Gastroesophageal sphincter (tissue), 4 donors: ENCODE data around the gene TPST1. TPM values are rescaled to one million over a fixed set of nuclear protein-coding genes. Genes with fewer than 3 reads are reported as not detected.
A peak's percentile ranks its signal among the peaks of the same experiment; 100 is the strongest.
"Not testable (repeated sequence)": the region's sequence is repeated elsewhere in the genome, so short reads cannot be mapped to it uniquely, and the experiment has no call there.

Experiments
- ATAC-seq: fragments of 150-250 bp; one replicate; pipeline ENCODE4 v1.9.1; 2016; ENCODE audit warnings: mild to moderate bottlenecking, moderate library complexity
- H3K27ac ChIP-seq, 4 donors: fragments of 200-600 bp; sonication (generic) in 3 of 4; 1 replicate in 3 of 4; 2 replicates in 1 of 4; pipeline ENCODE4 v1.5.1; 2016 to 2019
- H3K27me3 ChIP-seq: fragments of 200-600 bp; sonication (generic); one replicate; pipeline ENCODE4 v1.5.1; 2019
- H3K36me3 ChIP-seq, 2 donors: fragments of 200-600 bp; sonication (generic); one replicate each; pipeline ENCODE4 v1.5.1; 2019; ENCODE audit warnings: control low read depth in 1 of 2
- H3K4me1 ChIP-seq, 3 donors: fragments of 200-600 bp; sonication (generic); 1 replicate in 2 of 3; 2 replicates in 1 of 3; pipeline ENCODE4 v1.5.1; 2016 to 2019; ENCODE audit warnings: control low read depth in 2 of 3
- H3K4me3 ChIP-seq, 2 donors: fragments of 200-600 bp; sonication (generic); one replicate each; pipeline ENCODE4 v1.5.1; 2019; ENCODE audit warnings: mild to moderate bottlenecking in 1 of 2, moderate library complexity in 1 of 2
- H3K9me3 ChIP-seq, 3 donors: fragments of 200-600 bp; sonication (generic); one replicate each; pipeline ENCODE4 v1.5.1; 2017 to 2019; ENCODE audit warnings: control low read depth in 2 of 3
- EP300 ChIP-seq: sonication (generic); formaldehyde crosslinking; IDR thresholded peaks from one replicate; pipeline ENCODE4 v1.6.1; 2017; ENCODE audit warnings: antibody characterized with exemption, mild to moderate bottlenecking
- POLR2A ChIP-seq, 2 donors: fragments of 450-650 bp; IDR thresholded peaks; one replicate each; pipeline ENCODE4 v1.6.1; 2017; ENCODE audit warnings: antibody characterized with exemption in 2 of 2, mild to moderate bottlenecking in 2 of 2, moderate library complexity in 1 of 2
- POLR2AphosphoS5 ChIP-seq: sonication (generic); formaldehyde crosslinking; IDR thresholded peaks from one replicate; pipeline ENCODE4 v1.6.1; 2017; ENCODE audit warnings: antibody characterized with exemption
- WGBS, 2 donors: methylation state at CpG; one replicate each; pipeline ENCODE4 v1.1.5; 2018; ENCODE audit warnings: low coverage in 1 of 2; 5-methylcytosine and 5-hydroxymethylcytosine counted together
- total RNA-seq, 4 donors: library from RNA; depleted of rRNA; stranded (reverse); fragments of >200 nt; gene quantifications; one replicate each; pipeline ENCODE4 v1.1.0, GENCODE V29; 2016
- TF ChIP-seq, protein P1 (sequence below), 4 experiments: fragments of 200-600 bp in 2 of 4; fragments of 450-650 bp in 2 of 4; sonication (generic) in 1 of 4; IDR thresholded peaks; one replicate each; pipeline ENCODE4 v1.5.1; 2017 to 2019; ENCODE audit warnings: antibody characterized with exemption in 4 of 4, mild to moderate bottlenecking in 2 of 4, moderate library complexity in 2 of 4

TPST1 gene
- total RNA-seq, 4 donors from 2014 or later: 11.0 to 25.3 (median 19.8) TPM

- H3K27ac ChIP-seq: no peak overlapping the region
- no peak for TF ChIP-seq POLR2AphosphoS5
- TF ChIP-seq, protein P1, sequence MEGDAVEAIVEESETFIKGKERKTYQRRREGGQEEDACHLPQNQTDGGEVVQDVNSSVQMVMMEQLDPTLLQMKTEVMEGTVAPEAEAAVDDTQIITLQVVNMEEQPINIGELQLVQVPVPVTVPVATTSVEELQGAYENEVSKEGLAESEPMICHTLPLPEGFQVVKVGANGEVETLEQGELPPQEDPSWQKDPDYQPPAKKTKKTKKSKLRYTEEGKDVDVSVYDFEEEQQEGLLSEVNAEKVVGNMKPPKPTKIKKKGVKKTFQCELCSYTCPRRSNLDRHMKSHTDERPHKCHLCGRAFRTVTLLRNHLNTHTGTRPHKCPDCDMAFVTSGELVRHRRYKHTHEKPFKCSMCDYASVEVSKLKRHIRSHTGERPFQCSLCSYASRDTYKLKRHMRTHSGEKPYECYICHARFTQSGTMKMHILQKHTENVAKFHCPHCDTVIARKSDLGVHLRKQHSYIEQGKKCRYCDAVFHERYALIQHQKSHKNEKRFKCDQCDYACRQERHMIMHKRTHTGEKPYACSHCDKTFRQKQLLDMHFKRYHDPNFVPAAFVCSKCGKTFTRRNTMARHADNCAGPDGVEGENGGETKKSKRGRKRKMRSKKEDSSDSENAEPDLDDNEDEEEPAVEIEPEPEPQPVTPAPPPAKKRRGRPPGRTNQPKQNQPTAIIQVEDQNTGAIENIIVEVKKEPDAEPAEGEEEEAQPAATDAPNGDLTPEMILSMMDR (IDR thresholded peaks at IDR 0.05): no peak
- no peak for TF ChIP-seq EP300
- TF ChIP-seq POLR2A (IDR thresholded peaks at IDR 0.05): no peak
- H3K9me3 ChIP-seq: no peaks in the 10 kb centered on the region
- ATAC-seq: no peak
- peaks cover 0 to 6% of the 10 kb centered on the region in 2 donors for H3K36me3 ChIP-seq
- no peak overlapping the region for H3K4me3 ChIP-seq
- peaks cover 0 to 16% (median 7%) of the 10 kb centered on the region in 3 donors for H3K4me1 ChIP-seq
- H3K27me3 ChIP-seq: no peaks in the 10 kb centered on the region
- WGBS, 2 donors: 83 to 93% methylated on average over 1 to 4 of the region's 6 CpGs
Measured at GRCh38 chr7:66356277-66356721, 151.2 kb downstream of the TPST1 start.

DNA sequence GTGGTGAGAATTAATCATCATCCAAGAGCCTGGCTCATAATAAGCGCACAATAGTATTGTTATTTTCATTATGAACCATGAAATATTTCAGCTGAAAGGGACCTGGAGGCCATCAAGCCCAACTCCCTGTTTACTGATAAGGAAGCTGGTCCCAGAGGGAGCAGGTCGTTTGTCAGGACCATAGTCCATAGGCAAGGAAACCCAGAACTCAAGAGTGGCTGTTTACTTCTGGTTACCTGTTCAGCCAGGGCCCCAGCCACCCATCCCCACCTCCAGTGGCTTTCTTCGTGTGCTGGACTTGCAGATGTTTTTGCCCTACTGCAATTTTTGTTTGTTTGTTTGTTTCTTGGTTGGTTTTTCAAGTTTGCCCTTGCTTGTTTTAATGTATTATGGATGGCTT lies 152.0 kb downstream of the TPST1 start:
- no peaks in the 10 kb centered on the region for H3K27me3 ChIP-seq
- WGBS, 2 donors: 73 to 75% methylated on average over 2 to 3 of the region's 3 CpGs
- no peak overlapping the region for H3K4me3 ChIP-seq
- no peak for TF ChIP-seq POLR2AphosphoS5
- no peak for TF ChIP-seq POLR2A (IDR thresholded peaks at IDR 0.05)
- TF ChIP-seq EP300: no peak
- TF ChIP-seq, protein P1 (IDR thresholded peaks at IDR 0.05): no peak
- peaks cover 0 to 10% (median 6%) of the 10 kb centered on the region in 3 donors for H3K4me1 ChIP-seq
- peaks cover 0 to 6% of the 10 kb centered on the region in 2 donors for H3K36me3 ChIP-seq
- ATAC-seq: no peak
- no peaks in the 10 kb centered on the region for H3K9me3 ChIP-seq
- H3K27ac ChIP-seq: no peak overlapping the region

DNA sequence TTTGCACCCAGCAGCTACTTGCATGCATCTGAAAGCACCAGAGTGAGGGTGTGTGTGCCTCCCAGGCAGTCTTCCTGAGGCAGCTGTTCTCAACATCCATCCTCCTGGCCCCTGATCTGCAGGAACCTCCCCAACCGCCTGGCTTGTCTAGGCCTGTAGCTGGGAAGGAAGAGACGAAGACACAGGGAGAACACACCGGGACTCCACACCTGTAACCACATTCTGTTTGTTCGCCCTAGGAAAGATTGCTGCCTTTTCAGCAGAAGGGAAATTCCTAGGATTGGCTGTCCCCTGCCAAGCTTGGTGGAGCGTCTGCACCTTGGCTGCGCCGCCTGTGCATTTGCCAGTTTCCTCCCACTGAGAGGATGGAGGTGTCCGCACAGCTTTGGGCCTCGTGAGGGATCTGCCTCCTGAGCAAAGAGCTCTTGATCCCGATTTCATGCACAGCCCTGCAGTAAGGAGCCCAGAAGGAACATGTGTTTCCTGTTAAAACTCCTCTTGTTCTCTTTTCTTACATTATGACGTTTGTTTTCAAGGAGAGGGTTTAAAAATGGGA lies 154.6 kb downstream of the TPST1 start:
- Histone ChIP-seq H3K4me3 (no peak overlapping the region), H3K36me3 (peaks cover 0 to 6% of the 10 kb centered on the region in 2 donors), H3K27me3 (no peaks in the 10 kb centered on the region), H3K27ac (no peak overlapping the region), H3K4me1 (peaks cover 0 to 5% (median 3%) of the 10 kb centered on the region in 3 donors), H3K9me3 (no peaks in the 10 kb centered on the region)
- peak; percentile 58 for ATAC-seq
- WGBS, 2 donors: 17 to 60% methylated on average over 1 to 2 of the region's 11 CpGs
- TF ChIP-seq EP300: no peak
- TF ChIP-seq, protein P1 (IDR thresholded peaks at IDR 0.05): no peak
- no peak for TF ChIP-seq POLR2AphosphoS5
- TF ChIP-seq POLR2A (IDR thresholded peaks at IDR 0.05): no peak

DNA sequence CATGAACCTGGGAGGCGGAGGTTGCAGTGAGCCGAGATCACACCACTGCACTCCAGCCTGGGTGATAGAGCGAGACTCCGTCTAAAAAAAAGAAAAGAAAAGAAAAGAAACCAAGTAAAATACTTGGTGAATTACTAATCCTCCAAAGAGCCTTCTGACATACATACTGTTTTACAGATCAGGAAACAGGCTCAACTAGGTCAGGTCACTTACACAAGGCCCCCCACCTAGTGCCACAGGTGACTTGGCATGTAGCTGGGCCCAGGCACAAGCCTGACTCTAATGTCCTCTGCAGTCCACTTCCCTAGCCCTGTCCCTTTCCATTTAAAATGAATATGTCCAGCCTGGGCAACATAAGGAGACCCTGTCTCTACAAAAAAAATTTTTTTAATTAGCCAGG lies 157.0 kb downstream of the TPST1 start:
- peaks cover 0 to 5% (median 3%) of the 10 kb centered on the region in 3 donors for H3K4me1 ChIP-seq
- WGBS, 2 donors: 88 to 100% methylated on average over 1 to 4 of the region's 4 CpGs
- no peaks in the 10 kb centered on the region for H3K9me3 ChIP-seq
- no peak overlapping the region for H3K27ac ChIP-seq
- H3K4me3 ChIP-seq: no peak overlapping the region
- ATAC-seq: no peak
- H3K27me3 ChIP-seq: no peaks in the 10 kb centered on the region
- H3K36me3 ChIP-seq: no peaks in the 10 kb centered on the region
- TF ChIP-seq, protein P1 (IDR thresholded peaks at IDR 0.05): no peak
- TF ChIP-seq POLR2A (IDR thresholded peaks at IDR 0.05) (no peak), POLR2AphosphoS5 (no peak), EP300 (no peak)

- Histone ChIP-seq H3K4me1 (peaks cover 0 to 5% (median 3%) of the 10 kb centered on the region in 3 donors), H3K4me3 (no peak overlapping the region), H3K27me3 (no peaks in the 10 kb centered on the region), H3K27ac (no peak overlapping the region), H3K9me3 (no peaks in the 10 kb centered on the region), H3K36me3 (no peaks in the 10 kb centered on the region)
- WGBS, 2 donors: 88 to 100% methylated on average over 1 to 4 of the region's 5 CpGs
- no peak for TF ChIP-seq POLR2A (IDR thresholded peaks at IDR 0.05)
- no peak for ATAC-seq
Measured at GRCh38 chr7:66363635-66364034, 158.5 kb downstream of the TPST1 start.

DNA sequence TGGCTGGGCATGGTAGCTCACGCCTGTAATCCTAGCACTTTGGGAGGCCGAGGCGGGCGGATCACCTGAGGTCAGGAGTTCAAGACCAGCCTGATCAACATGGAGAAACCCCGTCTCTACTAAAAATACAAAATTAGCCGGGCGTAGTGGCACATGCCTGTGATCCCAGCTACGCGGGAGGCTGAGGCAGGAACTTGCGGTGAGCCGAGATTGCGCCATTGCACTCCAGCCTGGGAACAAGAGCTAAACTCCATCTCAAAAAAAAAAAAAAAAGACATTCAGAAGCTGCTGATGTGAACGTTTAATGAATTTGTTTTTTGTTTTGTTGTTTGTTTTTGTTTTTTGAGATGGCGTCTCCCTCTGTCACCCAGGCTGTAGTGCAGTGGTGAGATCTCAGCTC lies 159.9 kb downstream of the TPST1 start:
- H3K27me3 ChIP-seq, H3K4me3 ChIP-seq, ATAC-seq, H3K4me1 ChIP-seq, H3K9me3 ChIP-seq, H3K27ac ChIP-seq, H3K36me3 ChIP-seq: not testable (repeated sequence)
- 67 to 91% methylated on average over 1 to 10 of the region's 14 CpGs for WGBS, 2 donors
